ENCODE measurements around the gene ARHGAP19.
A peak's percentile ranks its signal among the peaks of the same experiment; 100 is the strongest.

ARHGAP19 gene

GRCh38 chr10:97186911-97187310 lies 105.5 kb downstream of the ARHGAP19 start:
- WGBS, result 86% methylated on average over 18 of the region's 18 CpGs
- H3K9me3 ChIP-seq (ENCODE audit: insufficient read depth, low read depth, low read length), result no peaks in the 10 kb centered on the region
- peaks cover 72% of the 10 kb centered on the region for H3K27me3 ChIP-seq (ENCODE audit: insufficient read depth, low read length)
- H3K36me3 ChIP-seq (ENCODE audit: insufficient read depth, low read length), result no peaks in the 10 kb centered on the region
- H3K27ac ChIP-seq (ENCODE audit: low read depth, low read length), result no peak overlapping the region
- 0 out of 2 replicates have a peak, but pooled peaks cover 4% of the 10 kb centered on the region for H3K4me1 ChIP-seq (ENCODE audit: insufficient read depth, low read length)
- H3K9ac ChIP-seq (ENCODE audit: low read depth, low read length), result no peak overlapping the region
- no peak overlapping the region for H3K4me3 ChIP-seq (ENCODE audit: low read length)

- H3K36me3 ChIP-seq (ENCODE audit: insufficient read depth, low read length), result no peaks in the 10 kb centered on the region
- H3K27me3 ChIP-seq (ENCODE audit: insufficient read depth, low read length), result peaks cover 83% of the 10 kb centered on the region
- H3K9me3 ChIP-seq (ENCODE audit: insufficient read depth, low read depth, low read length), result no peaks in the 10 kb centered on the region
- H3K4me1 ChIP-seq (ENCODE audit: insufficient read depth, low read length), result 0 out of 2 replicates have a peak, but pooled peaks cover 4% of the 10 kb centered on the region
- no peak within 1 kb of the TSS; the same call in 1 of the 2 replicates for H3K9ac ChIP-seq (ENCODE audit: low read depth, low read length)
- H3K4me3 ChIP-seq (ENCODE audit: low read length), result peak within 1 kb of the TSS; percentile 65
- WGBS, result under 1% methylated on average over 74 of the region's 74 CpGs
- H3K27ac ChIP-seq (ENCODE audit: low read depth, low read length), result no peak within 1 kb of the TSS
Observed at GRCh38 chr10:97185326-97186058, 106.9 kb downstream of the ARHGAP19 start, which contains the start of gene SLIT1. Gene SLIT1 (minus strand): TSS chr10:97185959. CDS start chr10:97185674, 285 bp downstream.

GRCh38 chr10:97184971-97185325 lies 107.5 kb downstream of the ARHGAP19 start:
- peak overlapping the region; percentile 65 for H3K4me3 ChIP-seq (ENCODE audit: low read length)
- H3K9me3 ChIP-seq (ENCODE audit: insufficient read depth, low read depth, low read length), result no peaks in the 10 kb centered on the region
- no peak overlapping the region for H3K9ac ChIP-seq (ENCODE audit: low read depth, low read length)
- H3K27me3 ChIP-seq (ENCODE audit: insufficient read depth, low read length), result peaks cover 83% of the 10 kb centered on the region
- no peaks in the 10 kb centered on the region for H3K36me3 ChIP-seq (ENCODE audit: insufficient read depth, low read length)
- no peak overlapping the region for H3K27ac ChIP-seq (ENCODE audit: low read depth, low read length)
- H3K4me1 ChIP-seq (ENCODE audit: insufficient read depth, low read length), result 0 out of 2 replicates have a peak, but pooled peaks cover 4% of the 10 kb centered on the region
- 19% methylated on average over 17 of the region's 17 CpGs for WGBS

GRCh38 chr10:97183314-97183713 lies 109.1 kb downstream of the ARHGAP19 start:
- no peaks in the 10 kb centered on the region for H3K9me3 ChIP-seq (ENCODE audit: insufficient read depth, low read depth, low read length)
- 95% methylated on average over 3 of the region's 3 CpGs for WGBS
- peaks cover 84% of the 10 kb centered on the region for H3K27me3 ChIP-seq (ENCODE audit: insufficient read depth, low read length)
- H3K9ac ChIP-seq (ENCODE audit: low read depth, low read length), result no peak overlapping the region
- H3K27ac ChIP-seq (ENCODE audit: low read depth, low read length), result no peak overlapping the region
- no peak overlapping the region for H3K4me3 ChIP-seq (ENCODE audit: low read length)
- H3K36me3 ChIP-seq (ENCODE audit: insufficient read depth, low read length), result no peaks in the 10 kb centered on the region
- H3K4me1 ChIP-seq (ENCODE audit: insufficient read depth, low read length), result 0 out of 2 replicates have a peak, but pooled peaks cover 4% of the 10 kb centered on the region

GRCh38 chr10:97182288-97182990 lies 110.0 kb downstream of the ARHGAP19 start:
- Histone ChIP-seq H3K27ac (ENCODE audit: low read depth, low read length) (no peak overlapping the region), H3K36me3 (ENCODE audit: insufficient read depth, low read length) (no peaks in the 10 kb centered on the region), H3K27me3 (ENCODE audit: insufficient read depth, low read length) (peaks cover 80% of the 10 kb centered on the region), H3K9me3 (ENCODE audit: insufficient read depth, low read depth, low read length) (no peaks in the 10 kb centered on the region), H3K4me3 (ENCODE audit: low read length) (no peak overlapping the region), H3K9ac (ENCODE audit: low read depth, low read length) (no peak overlapping the region), H3K4me1 (ENCODE audit: insufficient read depth, low read length) (0 out of 2 replicates have a peak, but pooled peaks cover 4% of the 10 kb centered on the region)
- WGBS, result 91% methylated on average over 10 of the region's 10 CpGs

GRCh38 chr10:97180986-97181385 lies 111.5 kb downstream of the ARHGAP19 start:
- Histone ChIP-seq H3K9me3 (ENCODE audit: insufficient read depth, low read depth, low read length) (no peaks in the 10 kb centered on the region), H3K4me1 (ENCODE audit: insufficient read depth, low read length) (0 out of 2 replicates have a peak, but pooled peaks cover 4% of the 10 kb centered on the region), H3K27ac (ENCODE audit: low read depth, low read length) (no peak overlapping the region), H3K4me3 (ENCODE audit: low read length) (no peak overlapping the region), H3K9ac (ENCODE audit: low read depth, low read length) (no peak overlapping the region), H3K27me3 (ENCODE audit: insufficient read depth, low read length) (peaks cover 74% of the 10 kb centered on the region), H3K36me3 (ENCODE audit: insufficient read depth, low read length) (no peaks in the 10 kb centered on the region)
- WGBS, result 93% methylated on average over 10 of the region's 10 CpGs

GRCh38 chr10:97180363-97180755 lies 112.1 kb downstream of the ARHGAP19 start:
- 82% methylated on average over 8 of the region's 8 CpGs for WGBS
- no peak overlapping the region for H3K9ac ChIP-seq (ENCODE audit: low read depth, low read length)
- H3K27me3 ChIP-seq (ENCODE audit: insufficient read depth, low read length), result peaks cover 67% of the 10 kb centered on the region
- no peaks in the 10 kb centered on the region for H3K9me3 ChIP-seq (ENCODE audit: insufficient read depth, low read depth, low read length)
- H3K4me3 ChIP-seq (ENCODE audit: low read length), result no peak overlapping the region
- no peaks in the 10 kb centered on the region for H3K36me3 ChIP-seq (ENCODE audit: insufficient read depth, low read length)
- no peak overlapping the region for H3K27ac ChIP-seq (ENCODE audit: low read depth, low read length)
- H3K4me1 ChIP-seq (ENCODE audit: insufficient read depth, low read length), result 0 out of 2 replicates have a peak, but pooled peaks cover 4% of the 10 kb centered on the region

- peak overlapping the region; percentile 40 for H3K4me3 ChIP-seq (ENCODE audit: low read length)
- no peak overlapping the region for H3K9ac ChIP-seq (ENCODE audit: low read depth, low read length)
- H3K27ac ChIP-seq (ENCODE audit: low read depth, low read length), result no peak overlapping the region
- peaks cover 62% of the 10 kb centered on the region for H3K27me3 ChIP-seq (ENCODE audit: insufficient read depth, low read length)
- H3K36me3 ChIP-seq (ENCODE audit: insufficient read depth, low read length), result no peaks in the 10 kb centered on the region
- no peaks in the 10 kb centered on the region for H3K9me3 ChIP-seq (ENCODE audit: insufficient read depth, low read depth, low read length)
- 0 out of 2 replicates have a peak, but pooled peaks cover 4% of the 10 kb centered on the region for H3K4me1 ChIP-seq (ENCODE audit: insufficient read depth, low read length)
- WGBS, result 17% methylated on average over 23 of the region's 26 CpGs
Observed at GRCh38 chr10:97179731-97180362, 112.6 kb downstream of the ARHGAP19 start.

GRCh38 chr10:97179311-97179710 lies 113.1 kb downstream of the ARHGAP19 start:
- Histone ChIP-seq H3K9me3 (ENCODE audit: insufficient read depth, low read depth, low read length) (no peaks in the 10 kb centered on the region), H3K9ac (ENCODE audit: low read depth, low read length) (no peak overlapping the region), H3K4me1 (ENCODE audit: insufficient read depth, low read length) (no peaks in the 10 kb centered on the region), H3K36me3 (ENCODE audit: insufficient read depth, low read length) (no peaks in the 10 kb centered on the region), H3K27me3 (ENCODE audit: insufficient read depth, low read length) (peaks cover 57% of the 10 kb centered on the region), H3K27ac (ENCODE audit: low read depth, low read length) (no peak overlapping the region), H3K4me3 (ENCODE audit: low read length) (peak overlapping the region; percentile 40)
- 35% methylated on average over 5 of the region's 6 CpGs for WGBS

GRCh38 chr10:97178074-97178473 lies 114.4 kb downstream of the ARHGAP19 start:
- H3K4me1 ChIP-seq (ENCODE audit: insufficient read depth, low read length), result no peaks in the 10 kb centered on the region
- H3K27ac ChIP-seq (ENCODE audit: low read depth, low read length), result no peak overlapping the region
- peaks cover 45% of the 10 kb centered on the region for H3K27me3 ChIP-seq (ENCODE audit: insufficient read depth, low read length)
- no peak overlapping the region for H3K4me3 ChIP-seq (ENCODE audit: low read length)
- H3K36me3 ChIP-seq (ENCODE audit: insufficient read depth, low read length), result no peaks in the 10 kb centered on the region
- no peak overlapping the region for H3K9ac ChIP-seq (ENCODE audit: low read depth, low read length)
- 96% methylated on average over 5 of the region's 5 CpGs for WGBS
- H3K9me3 ChIP-seq (ENCODE audit: insufficient read depth, low read depth, low read length), result no peaks in the 10 kb centered on the region

GRCh38 chr10:97176226-97176625 lies 116.2 kb downstream of the ARHGAP19 start:
- H3K36me3 ChIP-seq (ENCODE audit: insufficient read depth, low read length), result no peaks in the 10 kb centered on the region
- no peak overlapping the region for H3K9ac ChIP-seq (ENCODE audit: low read depth, low read length)
- H3K27ac ChIP-seq (ENCODE audit: low read depth, low read length), result no peak overlapping the region
- H3K4me3 ChIP-seq (ENCODE audit: low read length), result no peak overlapping the region
- no peaks in the 10 kb centered on the region for H3K9me3 ChIP-seq (ENCODE audit: insufficient read depth, low read depth, low read length)
- 75% methylated on average over 5 of the region's 5 CpGs for WGBS
- no peaks in the 10 kb centered on the region for H3K4me1 ChIP-seq (ENCODE audit: insufficient read depth, low read length)
- H3K27me3 ChIP-seq (ENCODE audit: insufficient read depth, low read length), result peaks cover 30% of the 10 kb centered on the region; the same call in 1 of the 2 replicates

Measured in HUES64 (cell line).